Smooth muscle cell of bladder (primary cell): ENCODE measurements around the gene RANBP2. TPM values are rescaled to one million over a fixed set of nuclear protein-coding genes. Genes with fewer than 3 reads are reported as not detected.

Experiments
- total RNA-seq: library from RNA; depleted of rRNA; stranded (reverse); fragments of >200 nt; gene quantifications from 2 replicates; pipeline ENCODE4 v1.2.3, GENCODE V29; 2014

The RANBP2 gene
- total RNA-seq = 49.4 and 63.2 TPM in 2 replicates

DNA sequence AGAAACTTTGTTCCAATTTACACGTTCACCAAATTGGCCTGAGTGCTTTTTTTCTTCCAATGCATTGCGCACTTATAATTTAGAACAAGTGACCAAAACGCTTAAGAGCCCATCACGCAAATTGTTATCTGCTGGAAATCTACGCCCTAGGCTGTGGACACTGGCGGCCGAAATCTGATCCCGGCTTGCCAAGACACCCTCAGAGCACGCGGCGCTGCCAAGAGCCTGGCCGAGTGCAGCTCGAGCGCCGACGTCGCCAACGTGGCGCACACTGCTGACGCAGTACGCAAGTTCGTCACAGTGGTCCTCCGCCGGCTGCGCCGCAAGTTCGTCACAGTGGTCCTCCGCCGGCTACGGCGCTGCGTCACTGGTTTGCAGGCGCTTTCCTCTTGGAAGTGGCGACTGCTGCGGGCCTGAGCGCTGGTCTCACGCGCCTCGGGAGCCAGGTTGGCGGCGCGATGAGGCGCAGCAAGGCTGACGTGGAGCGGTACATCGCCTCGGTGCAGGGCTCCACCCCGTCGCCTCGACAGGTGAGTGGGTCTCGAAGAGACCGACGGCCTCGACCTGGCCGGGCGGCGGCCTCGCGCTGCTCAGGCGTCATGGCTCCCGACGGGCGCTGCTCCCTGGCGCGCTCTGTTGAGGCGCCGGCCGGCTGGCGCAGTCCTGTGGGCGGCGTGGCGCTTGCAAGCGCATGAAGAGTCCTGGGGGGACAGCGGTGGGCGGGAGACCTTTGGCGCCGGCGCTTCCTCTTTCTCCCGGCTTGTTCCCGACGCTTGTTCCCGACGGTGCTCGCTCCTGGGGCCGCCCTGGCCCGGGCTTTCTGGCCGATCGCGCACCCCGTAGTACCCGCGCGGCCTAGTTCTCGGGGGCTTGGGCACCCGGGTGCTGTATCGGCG is at the start of gene RANBP2:
RANBP2 (plus strand) TSS at position 334 of the 896 bp plus-strand sequence; CDS start at position 459, 125 bp downstream.

DNA sequence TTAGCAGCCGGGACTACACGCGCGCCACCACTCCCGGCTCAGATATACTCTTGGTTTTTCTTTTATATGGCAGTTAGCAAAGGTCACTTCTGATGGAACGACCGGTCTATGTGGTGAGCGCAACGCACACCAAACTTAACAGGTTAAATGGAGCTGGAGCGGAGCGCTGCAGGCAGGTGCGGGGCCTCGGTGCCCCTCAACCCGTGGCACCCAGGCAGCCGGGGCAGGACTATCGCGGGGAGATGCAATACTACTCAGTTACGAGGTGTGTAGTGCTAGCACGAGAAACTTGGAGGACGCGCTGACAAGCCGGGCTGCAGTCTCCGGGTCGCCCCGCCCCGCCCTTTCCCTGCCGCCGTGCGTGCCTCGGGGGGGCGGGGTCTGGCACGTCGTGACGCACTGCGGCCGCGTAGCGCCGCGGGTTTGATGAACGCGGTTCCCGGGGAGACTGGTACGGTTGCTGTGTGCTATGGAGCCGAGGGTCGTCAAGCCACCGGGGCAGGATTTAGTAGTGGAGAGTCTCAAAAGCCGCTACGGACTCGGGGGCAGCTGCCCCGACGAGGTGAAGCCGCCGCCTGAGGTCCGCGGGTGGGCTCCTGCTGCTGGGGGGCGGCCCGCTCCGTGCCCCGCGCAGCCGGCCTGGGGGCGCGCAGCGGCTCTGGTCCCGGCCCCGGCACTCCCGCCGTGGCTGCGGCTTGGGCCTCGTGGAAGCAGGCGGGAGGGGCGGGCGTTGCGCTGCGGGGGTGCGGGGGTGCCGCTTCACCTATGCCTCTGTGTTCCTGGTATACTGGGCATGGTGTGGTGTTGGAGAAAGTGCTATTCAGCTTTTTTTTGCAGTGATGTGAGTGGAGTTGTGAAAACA is 67.3 kb downstream of the RANBP2 start, which contains the start of gene CCDC138:
CCDC138 (plus strand) TSS at position 418 of the 862 bp plus-strand sequence; CDS start at position 470, 52 bp downstream.

Other genes starting within 250 kb of the RANBP2 start
- 42.1 and 51.6 TPM in 2 replicates for gene LIMS1, start 185.0 kb upstream of the RANBP2 start, total RNA-seq
- 2.8 and 3.1 TPM in 2 replicates for gene CCDC138, start 67.3 kb downstream of the RANBP2 start, total RNA-seq